Measurements from ENCODE around the gene HOXB4. TPM values are rescaled to one million over a fixed set of nuclear protein-coding genes. Genes with fewer than 3 reads are reported as not detected.

The HOXB4 gene
- polyA plus RNA-seq, 1 of the 3 experiments (the other 2 are of a cell fraction): 0.03 TPM

DNA sequence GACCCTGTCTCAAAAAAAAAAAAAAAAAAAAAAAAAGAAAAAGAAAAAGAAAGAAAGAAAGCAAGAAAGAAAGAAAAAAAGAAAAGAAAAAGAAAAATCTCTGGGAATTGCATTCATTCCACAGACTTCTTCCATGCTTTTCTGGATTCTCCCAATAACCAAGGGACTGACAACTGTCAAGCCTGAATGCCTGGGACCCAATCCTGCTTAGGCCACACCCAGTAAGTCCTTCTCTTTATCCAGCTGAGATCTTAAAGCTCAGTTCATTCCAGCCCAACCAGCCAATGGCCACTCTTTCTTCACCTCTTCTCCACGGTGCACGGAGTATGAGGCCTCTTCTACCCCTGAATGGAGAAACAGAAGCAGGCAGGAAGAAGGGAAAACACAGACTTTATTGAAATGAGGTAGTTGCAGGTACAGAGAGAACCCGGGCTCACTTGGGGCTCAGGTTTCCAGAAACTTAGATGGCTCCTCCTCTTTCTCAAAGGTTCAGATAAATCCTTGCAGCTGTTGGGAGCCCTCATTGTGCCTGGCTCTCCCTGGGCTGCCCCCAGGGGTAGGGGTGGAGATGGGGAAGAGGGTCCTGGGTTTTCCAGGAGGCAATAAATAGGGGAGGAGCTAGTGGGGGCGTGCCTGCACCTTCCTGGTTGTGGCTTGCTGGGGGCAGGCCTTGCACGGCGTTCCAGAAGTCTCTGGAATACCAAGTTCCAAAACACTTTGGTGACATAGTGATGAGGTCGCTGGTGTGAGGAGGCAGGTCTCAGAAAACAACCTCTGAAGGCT, 49.8 kb downstream of the HOXB4 start:
- Histone ChIP-seq H3K9me2 (no peaks in the 10 kb centered on the region), H3K4me3 (ENCODE audit: low read depth in 2 of 2, low read length in 1 of 2) (no peak overlapping the region), H3F3A (replicated peaks; ENCODE audit: insufficient read depth) (no peaks in the 10 kb centered on the region), H3K36me3 (replicated peaks in 1 of 2; ENCODE audit: control insufficient read depth in 1 of 2, insufficient read depth in 2 of 2, low read length in 1 of 2) (no peaks in the 10 kb centered on the region), H3K4me2 (no peak overlapping the region), H3K79me2 (ENCODE audit: insufficient read depth) (no peaks in the 10 kb centered on the region), H3K4me1 (ENCODE audit: control insufficient read depth in 1 of 2, insufficient read depth in 2 of 2, low read depth in 1 of 2, low read length in 1 of 2) (no peaks in the 10 kb centered on the region), H3K27ac (ENCODE audit: low read depth in 2 of 2, low read length in 1 of 2) (no peak overlapping the region), H3K9me3 (no peaks in the 10 kb centered on the region), H3K9ac (no peak overlapping the region), H2AFZ (ENCODE audit: low read depth) (no peak overlapping the region), H4K20me1 (ENCODE audit: insufficient read depth) (no peaks in the 10 kb centered on the region), H3K27me3 (ENCODE audit: insufficient read depth) (peaks cover 98% of the 10 kb centered on the region)
- ChIA-PET CTCF (interaction anchor here (1.0 to 1.4 kb wide), 2 partner anchors 13 to 60 kb away, joined by 3 to 4 read pairs; no protein-coding TSS in a partner anchor), POLR2A (no interaction called here)
- 13% methylated on average over 7 of the region's 7 CpGs for WGBS (ENCODE audit: low lambda C conversion rate)
- no peak for DNase-seq
- no peak for TF ChIP-seq REST (IDR thresholded peaks at IDR 0.05; ENCODE audit: low read depth, low read length)
- no peak for TF ChIP-seq USF2 (IDR thresholded peaks at IDR 0.05; ENCODE audit: borderline replicate concordance, low read depth, low read length)
- TF ChIP-seq TEAD4 (IDR thresholded peaks at IDR 0.05; ENCODE audit: borderline replicate concordance, insufficient read depth): no peak
- TF ChIP-seq CTCF (IDR thresholded peaks at IDR 0.05): no peak
- TF ChIP-seq POLR2AphosphoS5 (IDR thresholded peaks at IDR 0.05; ENCODE audit: low read depth, low read length): no peak
- TF ChIP-seq RCOR1 (IDR thresholded peaks at IDR 0.05; ENCODE audit: low read length): no peak
- no peak for TF ChIP-seq RFX5 (IDR thresholded peaks at IDR 0.05; ENCODE audit: low read length)
- TF ChIP-seq NRF1 (IDR thresholded peaks at IDR 0.05; ENCODE audit: low read depth, low read length): no peak
- no peak for TF ChIP-seq MEF2A (IDR thresholded peaks at IDR 0.05; ENCODE audit: borderline replicate concordance, low read depth)
- TF ChIP-seq YY1 (IDR thresholded peaks at IDR 0.05; ENCODE audit: low read depth): no peak

Measured in SK-N-SH (cell line).